Type B pancreatic cell (in vitro differentiated cells): ENCODE data around the gene BNIP3. TPM values are rescaled to one million over a fixed set of nuclear protein-coding genes. Genes with fewer than 3 reads are reported as not detected.
"Not testable (repeated sequence)": the region's sequence is repeated elsewhere in the genome, so short reads cannot be mapped to it uniquely, and the experiment has no call there.

Experiments
- DNase-seq: peaks from one replicate; pipeline ENCODE4 v3.0.0; 2021; ENCODE audit warnings: mixed read lengths; ENCODE audit not compliant: unreplicated experiment; ENCODE audit errors: extremely low spot score
- H3K27ac Mint-ChIP-seq: 2 replicates; pipeline ENCODE4 v1.8.0; 2021; ENCODE audit warnings: mild to moderate bottlenecking, mixed read lengths
- H3K27me3 Mint-ChIP-seq: 2 replicates; pipeline ENCODE4 v1.8.0; 2021; ENCODE audit warnings: mixed read lengths
- H3K36me3 Mint-ChIP-seq: 2 replicates; pipeline ENCODE4 v1.8.0; 2021; ENCODE audit warnings: mixed read lengths
- H3K4me1 Mint-ChIP-seq: one replicate; pipeline ENCODE4 v1.8.0; 2021; ENCODE audit warnings: mixed read lengths; ENCODE audit not compliant: unreplicated experiment
- H3K4me3 Mint-ChIP-seq: 2 replicates; pipeline ENCODE4 v1.8.0; 2021; ENCODE audit warnings: mild to moderate bottlenecking, mixed read lengths
- H3K9me3 Mint-ChIP-seq: 2 replicates; pipeline ENCODE4 v1.8.0; 2021; ENCODE audit warnings: mixed read lengths
- total RNA-seq: library from RNA; stranded (reverse); gene quantifications from 2 replicates; pipeline ENCODE4 v1.2.1, GENCODE V29; 2021; ENCODE audit warnings: low replicate concordance
- TF ChIP-seq, protein P1 (sequence below): fragments of 200-600 bp; sonication (generic); conservative IDR thresholded peaks from 2 replicates; pipeline ENCODE4 v1.5.0; 2021; ENCODE audit warnings: antibody characterized with exemption, mild to moderate bottlenecking

BNIP3 gene
- total RNA-seq, 1 donor from 2014 or later, result 30.2 TPM

DNA sequence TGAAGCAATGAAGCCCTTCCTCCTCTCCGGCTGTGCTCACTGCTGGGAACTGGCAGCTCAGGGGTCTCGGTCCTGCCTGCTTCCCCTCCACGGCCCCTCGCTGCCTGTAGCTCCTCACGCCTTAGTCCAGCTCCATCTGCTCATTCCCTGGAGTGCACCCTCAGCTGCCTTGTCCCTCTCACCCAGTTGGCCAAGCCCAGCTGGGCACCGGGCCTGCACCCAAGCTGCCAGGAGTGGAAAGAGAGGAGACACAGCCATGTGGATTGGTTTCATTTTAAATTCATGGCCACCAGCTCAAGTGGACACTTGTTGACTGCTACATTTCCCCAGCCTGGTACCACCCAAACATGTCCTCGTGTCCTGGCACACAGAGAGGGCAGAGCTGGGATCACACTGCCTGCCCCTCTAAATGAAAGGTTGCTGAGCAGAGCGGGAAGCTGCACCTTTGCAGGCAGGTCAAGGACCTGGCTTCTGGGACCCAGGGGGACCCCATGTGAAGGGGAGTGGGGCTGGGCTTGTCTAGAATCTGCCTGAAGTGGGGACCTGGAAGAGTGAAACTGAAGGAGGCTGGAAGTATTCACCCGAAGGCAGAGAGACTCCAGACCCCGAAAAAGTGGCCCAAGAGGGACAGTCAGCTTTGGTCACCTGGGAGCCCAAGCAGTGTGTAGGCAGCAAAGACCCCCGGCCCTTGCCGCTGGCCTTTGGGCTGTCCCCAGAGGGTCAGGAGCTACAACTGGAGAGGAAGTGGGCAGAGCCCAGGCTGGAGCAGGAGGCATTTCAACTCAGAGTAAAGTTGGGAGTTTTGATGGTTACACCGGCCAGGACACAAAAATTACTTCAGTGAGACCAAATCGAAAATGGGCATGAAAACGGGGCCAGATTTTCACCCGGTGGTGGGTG is 15.0 kb upstream of the BNIP3 start:
- TF ChIP-seq, protein P1, sequence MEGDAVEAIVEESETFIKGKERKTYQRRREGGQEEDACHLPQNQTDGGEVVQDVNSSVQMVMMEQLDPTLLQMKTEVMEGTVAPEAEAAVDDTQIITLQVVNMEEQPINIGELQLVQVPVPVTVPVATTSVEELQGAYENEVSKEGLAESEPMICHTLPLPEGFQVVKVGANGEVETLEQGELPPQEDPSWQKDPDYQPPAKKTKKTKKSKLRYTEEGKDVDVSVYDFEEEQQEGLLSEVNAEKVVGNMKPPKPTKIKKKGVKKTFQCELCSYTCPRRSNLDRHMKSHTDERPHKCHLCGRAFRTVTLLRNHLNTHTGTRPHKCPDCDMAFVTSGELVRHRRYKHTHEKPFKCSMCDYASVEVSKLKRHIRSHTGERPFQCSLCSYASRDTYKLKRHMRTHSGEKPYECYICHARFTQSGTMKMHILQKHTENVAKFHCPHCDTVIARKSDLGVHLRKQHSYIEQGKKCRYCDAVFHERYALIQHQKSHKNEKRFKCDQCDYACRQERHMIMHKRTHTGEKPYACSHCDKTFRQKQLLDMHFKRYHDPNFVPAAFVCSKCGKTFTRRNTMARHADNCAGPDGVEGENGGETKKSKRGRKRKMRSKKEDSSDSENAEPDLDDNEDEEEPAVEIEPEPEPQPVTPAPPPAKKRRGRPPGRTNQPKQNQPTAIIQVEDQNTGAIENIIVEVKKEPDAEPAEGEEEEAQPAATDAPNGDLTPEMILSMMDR, result no peak
- no peak overlapping the region for H3K4me3 Mint-ChIP-seq
- H3K9me3 Mint-ChIP-seq, result no peaks in the 10 kb centered on the region
- DNase-seq, result no peak
- H3K4me1 Mint-ChIP-seq, result peaks cover 23% of the 10 kb centered on the region
- H3K27me3 Mint-ChIP-seq, result peaks cover 9% of the 10 kb centered on the region
- H3K27ac Mint-ChIP-seq, result no peak overlapping the region
- H3K36me3 Mint-ChIP-seq, result no peaks in the 10 kb centered on the region

DNA sequence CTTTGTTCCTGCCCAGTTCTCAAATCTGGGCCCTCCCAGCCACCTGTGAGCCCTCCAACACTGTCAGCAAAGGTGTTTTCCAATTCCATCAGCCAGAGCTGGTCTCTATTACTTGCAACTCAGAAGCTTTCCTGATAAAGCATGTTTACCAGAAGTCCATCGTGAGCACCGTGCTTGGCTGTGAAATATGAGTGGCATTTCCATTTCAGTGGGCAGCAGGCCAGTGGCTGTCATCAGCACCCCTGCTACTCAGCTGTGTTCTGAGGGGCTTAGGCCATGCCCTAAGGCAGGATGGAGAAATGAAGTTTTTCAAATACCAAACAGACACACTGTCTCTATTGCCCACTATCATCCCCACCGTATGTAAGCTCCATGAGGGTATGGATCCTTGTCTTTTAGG is 12.7 kb upstream of the BNIP3 start:
- Mint-ChIP-seq H3K9me3 (no peaks in the 10 kb centered on the region), H3K27me3 (peaks cover 9% of the 10 kb centered on the region), H3K4me1 (peaks cover 17% of the 10 kb centered on the region), H3K27ac (no peak overlapping the region), H3K36me3 (no peaks in the 10 kb centered on the region), H3K4me3 (no peak overlapping the region)
- no peak for DNase-seq
- TF ChIP-seq, protein P1, result no peak

DNA sequence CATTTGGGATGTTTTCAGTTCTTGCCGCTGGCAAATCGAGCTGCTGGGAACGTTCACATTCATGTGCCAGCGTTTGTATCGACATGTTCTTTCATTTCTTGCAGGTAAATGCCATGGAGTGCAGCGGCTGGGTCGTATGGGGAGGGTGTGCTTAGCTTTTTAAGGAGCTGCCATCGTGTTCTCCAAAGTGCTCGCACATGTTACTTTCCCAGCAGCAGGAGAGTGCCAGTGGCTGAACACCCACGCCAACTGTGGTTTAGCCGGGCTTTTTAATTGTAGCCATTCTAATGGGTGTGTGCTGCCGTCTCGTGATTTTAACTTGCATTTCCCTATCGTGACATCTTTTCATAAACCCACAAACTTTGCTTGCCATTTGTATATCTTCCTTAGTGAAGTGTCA is 11.6 kb upstream of the BNIP3 start:
- Mint-ChIP-seq H3K36me3 (no peaks in the 10 kb centered on the region), H3K9me3 (no peaks in the 10 kb centered on the region), H3K27ac (no peak overlapping the region), H3K27me3 (peaks cover 9% of the 10 kb centered on the region), H3K4me3 (no peak overlapping the region), H3K4me1 (peaks cover 17% of the 10 kb centered on the region)
- DNase-seq, result no peak
- TF ChIP-seq, protein P1, result no peak

DNA sequence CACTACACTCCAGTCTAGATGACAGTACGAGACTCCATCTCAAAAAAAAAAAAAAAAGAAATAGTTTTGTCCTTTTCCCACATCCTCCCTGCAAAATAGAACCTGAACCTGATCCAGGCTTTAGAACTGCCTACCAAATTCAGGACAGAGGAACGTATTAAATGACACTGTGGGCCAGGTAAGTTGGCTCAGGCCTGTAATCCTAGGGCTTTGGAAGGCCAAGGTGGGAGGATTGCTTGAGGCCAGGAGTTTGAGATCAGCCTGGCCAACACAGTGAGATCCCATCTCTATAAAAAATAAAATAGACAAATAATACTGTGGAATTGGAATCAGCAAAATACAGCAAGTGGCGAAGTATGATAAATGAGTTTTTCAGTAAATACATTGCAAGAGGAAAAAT is 10.0 kb upstream of the BNIP3 start:
- Mint-ChIP-seq H3K9me3 (no peaks in the 10 kb centered on the region), H3K4me1 (peaks cover 2% of the 10 kb centered on the region), H3K27ac (no peak overlapping the region), H3K4me3 (no peak overlapping the region), H3K27me3 (peaks cover 6% of the 10 kb centered on the region), H3K36me3 (no peaks in the 10 kb centered on the region)
- TF ChIP-seq, protein P1, result no peak
- no peak for DNase-seq

DNA sequence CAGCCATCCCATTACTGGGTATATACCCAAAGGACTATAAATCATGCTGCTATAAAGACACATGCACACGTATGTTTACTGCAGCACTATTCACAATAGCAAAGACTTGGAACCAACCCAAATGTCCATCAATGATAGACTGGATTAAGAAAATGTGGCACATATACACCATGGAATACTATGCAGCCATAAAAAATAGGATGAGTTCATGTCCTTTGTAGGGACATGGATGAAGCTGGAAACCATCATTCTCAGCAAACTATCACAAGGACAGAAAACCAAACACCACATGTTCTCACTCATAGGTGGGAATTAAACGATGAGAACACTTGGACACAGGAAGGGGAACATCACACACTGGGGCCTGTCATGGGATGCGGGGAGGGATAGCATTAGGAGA is 6.1 kb upstream of the BNIP3 start:
- H3K9me3 Mint-ChIP-seq, result not testable (repeated sequence)

DNA sequence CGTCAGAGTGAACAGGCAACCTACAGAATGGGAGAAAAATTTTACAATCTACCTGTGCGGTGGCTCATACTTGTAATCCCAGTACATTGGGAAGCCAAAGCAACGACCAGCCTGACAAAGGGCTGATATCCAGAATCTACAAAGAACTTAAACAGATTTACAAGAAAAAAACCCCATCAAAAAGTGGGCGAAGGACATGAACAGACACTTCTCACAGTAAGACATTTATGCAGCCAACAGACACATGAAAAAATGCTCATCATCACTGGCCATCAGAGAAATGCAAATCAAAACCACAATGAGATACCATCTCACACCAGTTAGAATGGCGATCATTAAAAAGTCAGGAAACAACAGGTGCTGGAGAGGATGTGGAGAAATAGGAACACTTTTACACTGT is 5.6 kb upstream of the BNIP3 start:
- H3K4me3 Mint-ChIP-seq, DNase-seq, H3K36me3 Mint-ChIP-seq, H3K9me3 Mint-ChIP-seq, H3K4me1 Mint-ChIP-seq, H3K27ac Mint-ChIP-seq: not testable (repeated sequence)
- H3K27me3 Mint-ChIP-seq, result peaks cover 26% of the 10 kb centered on the region

More for the DNA sequence above, 6.1 kb upstream of the BNIP3 start:
- H3K36me3 Mint-ChIP-seq, DNase-seq, H3K27ac Mint-ChIP-seq, H3K4me1 Mint-ChIP-seq, H3K4me3 Mint-ChIP-seq: not testable (repeated sequence)
- H3K27me3 Mint-ChIP-seq, result peaks cover 26% of the 10 kb centered on the region

DNA sequence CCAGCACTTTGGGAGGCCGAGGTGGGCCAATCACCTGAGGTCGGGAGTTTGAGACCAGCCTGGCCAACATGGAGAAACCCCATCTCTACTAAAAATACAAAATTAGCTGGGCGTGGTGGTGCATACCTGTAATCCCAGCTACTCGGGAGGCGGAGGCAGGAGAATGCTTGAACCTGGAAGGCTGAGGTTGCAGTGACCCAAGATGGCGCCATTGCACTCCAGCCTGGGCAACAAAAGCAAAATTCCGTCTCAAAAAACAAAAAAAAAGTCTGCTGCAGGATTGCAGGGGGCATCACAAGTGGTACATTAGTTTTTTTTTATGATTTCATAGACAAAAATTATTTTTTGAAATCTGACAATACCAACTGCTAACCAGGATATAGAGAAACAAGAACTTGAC is 5.1 kb upstream of the BNIP3 start:
- H3K27ac Mint-ChIP-seq, H3K9me3 Mint-ChIP-seq, DNase-seq, H3K4me1 Mint-ChIP-seq, H3K4me3 Mint-ChIP-seq, H3K36me3 Mint-ChIP-seq: not testable (repeated sequence)
- H3K27me3 Mint-ChIP-seq, result peaks cover 26% of the 10 kb centered on the region
